H1 (cell line): ENCODE data around the gene LDLRAD4. TPM values are rescaled to one million over a fixed set of nuclear protein-coding genes. Genes with fewer than 3 reads are reported as not detected.
A peak's percentile ranks its signal among the peaks of the same experiment; 100 is the strongest.

Experiments used
- CTCF ChIA-PET: fragments of 300-600 bp; sonication (Branson Sonifier 250); formaldehyde crosslinking; loops from one replicate; lab custom pipeline; 2021; ENCODE audit not compliant: partially characterized antibody; lab: Charles Lee
- POLR2A ChIA-PET: fragments of 300-600 bp; sonication (Branson Sonifier 250); formaldehyde crosslinking; loops from one replicate; lab custom pipeline; 2021; ENCODE audit warnings: inconsistent platforms; ENCODE audit not compliant: partially characterized antibody; lab: Charles Lee
- DNase-seq, 2 experiments: peaks; one replicate each; pipeline versions ENCODE4 v3.0.0 to v3.0.0-alpha.2; 2010 to 2022; ENCODE audit warnings: low spot score in 2 of 2, low read depth in 1 of 2, mixed read lengths in 1 of 2
- FAIRE-seq: peaks from 2 replicates; lab custom pipeline; 2011; peaks lifted over from hg19 to GRCh38; lab: Jason Lieb, UNC
- H2AFZ ChIP-seq: 2 replicates; pipeline ENCODE4 v1.8.1; 2012; ENCODE audit warnings: low read length, inconsistent platforms
- H2AK5ac ChIP-seq: 2 replicates; pipeline ENCODE4 v1.6.1; 2013; ENCODE audit warnings: low read depth, low read length
- H2BK120ac ChIP-seq: replicated peaks from 2 replicates; pipeline ENCODE3; 2013; ENCODE audit warnings: low read depth, low read length, inconsistent platforms
- H2BK12ac ChIP-seq: 2 replicates; pipeline ENCODE4 v1.6.1; 2013; ENCODE audit warnings: low read depth, low read length
- H2BK15ac ChIP-seq: 2 replicates; pipeline ENCODE4 v1.6.1; 2013; ENCODE audit warnings: low read length
- H2BK20ac ChIP-seq: 2 replicates; pipeline ENCODE4 v1.6.1; 2013; ENCODE audit warnings: low read length
- H2BK5ac ChIP-seq: 2 replicates; pipeline ENCODE4 v1.6.1; 2013; ENCODE audit warnings: low read depth, low read length
- H3K14ac ChIP-seq: 2 replicates; pipeline ENCODE4 v1.6.1; 2013; ENCODE audit warnings: inconsistent platforms; ENCODE audit not compliant: insufficient read length
- H3K18ac ChIP-seq: 2 replicates; pipeline ENCODE4 v1.6.1; 2013; ENCODE audit warnings: low read length; ENCODE audit errors: extremely low read depth
- H3K23ac ChIP-seq: 2 replicates; pipeline ENCODE4 v1.6.1; 2013; ENCODE audit warnings: inconsistent platforms; ENCODE audit not compliant: insufficient read length
- H3K23me2 ChIP-seq: 2 replicates; pipeline ENCODE4 v1.6.1; 2013; ENCODE audit warnings: low read depth, low read length
- H3K27ac ChIP-seq: 2 replicates; pipeline ENCODE4 v1.6.1; 2011; ENCODE audit warnings: low read depth, low read length, inconsistent platforms
- H3K27me3 ChIP-seq, 4 experiments: replicated peaks in 1 of 4; 1 replicate in 1 of 4; 2 replicates in 3 of 4; pipeline versions ENCODE4 v1.6.1 to v1.8.1; 2011 to 2013; ENCODE audit warnings: low read length in 3 of 4, mild to moderate bottlenecking in 3 of 4, inconsistent platforms in 2 of 4, mixed read lengths in 2 of 4, moderate library complexity in 1 of 4; ENCODE audit not compliant: control insufficient read depth in 3 of 4, insufficient read depth in 3 of 4; ENCODE audit errors: extremely low read depth in 1 of 4
- H3K36me3 ChIP-seq, 4 experiments: 2 replicates each; pipeline versions ENCODE4 v1.6.1 to v1.8.1; 2011 to 2013; ENCODE audit warnings: mild to moderate bottlenecking in 4 of 4, low read length in 3 of 4, moderate library complexity in 2 of 4, control low read depth in 1 of 4, inconsistent platforms in 1 of 4; ENCODE audit not compliant: insufficient read depth in 4 of 4, control insufficient read depth in 2 of 4
- H3K4ac ChIP-seq: replicated peaks from 2 replicates; pipeline ENCODE3; 2013; ENCODE audit warnings: low read length, low read depth, mixed read lengths, inconsistent platforms; ENCODE audit not compliant: insufficient read length
- H3K4me1 ChIP-seq, 4 experiments: replicated peaks in 1 of 4; 1 replicate in 1 of 4; 2 replicates in 3 of 4; pipeline versions ENCODE4 v1.6.1 to v1.8.1; 2011 to 2013; ENCODE audit warnings: low read length in 3 of 4, inconsistent platforms in 2 of 4, mixed read lengths in 1 of 4; ENCODE audit not compliant: insufficient read depth in 4 of 4, control insufficient read depth in 3 of 4
- H3K4me2 ChIP-seq, 2 experiments: 2 replicates each; pipeline versions ENCODE4 v1.6.1 to v1.8.1; 2011 to 2013; ENCODE audit warnings: low read depth in 2 of 2, low read length in 2 of 2, control low read depth in 1 of 2, inconsistent platforms in 1 of 2, mild to moderate bottlenecking in 1 of 2; ENCODE audit not compliant: insufficient read depth in 1 of 2
- H3K4me3 ChIP-seq, 4 experiments: fragments of 200-600, 300-600 bp in 1 of 4; sonication (generic), shearing (Covaris generic), sonication (Bioruptor Twin) in 1 of 4; 2 replicates each; pipeline versions ENCODE4 v1.5.1 to v1.8.1; 2011 to 2016; ENCODE audit warnings: low read length in 4 of 4, low read depth in 3 of 4, control low read depth in 2 of 4, inconsistent platforms in 2 of 4, mild to moderate bottlenecking in 2 of 4, mixed read lengths in 1 of 4, moderate library complexity in 1 of 4; ENCODE audit not compliant: insufficient read depth in 2 of 4; ENCODE audit errors: extremely low read depth in 1 of 4
- H3K56ac ChIP-seq: replicated peaks from 2 replicates; pipeline ENCODE3; 2013; ENCODE audit warnings: low read depth, mild to moderate bottlenecking, mixed read lengths, low read length, inconsistent platforms; ENCODE audit not compliant: insufficient read length
- H3K79me1 ChIP-seq: 2 replicates; pipeline ENCODE4 v1.6.1; 2013; ENCODE audit warnings: low read depth, low read length, control low read depth
- H3K79me2 ChIP-seq, 2 experiments: 2 replicates each; pipeline versions ENCODE4 v1.6.1 to v1.8.1; 2012 to 2013; ENCODE audit warnings: low read length in 2 of 2, mild to moderate bottlenecking in 2 of 2, inconsistent platforms in 1 of 2; ENCODE audit not compliant: insufficient read depth in 2 of 2, control insufficient read depth in 1 of 2
- H3K9ac ChIP-seq, 4 experiments: replicated peaks in 1 of 4; 1 replicate in 1 of 4; 2 replicates in 3 of 4; pipeline versions ENCODE4 v1.6.1 to v1.8.1; 2011 to 2013; ENCODE audit warnings: low read depth in 3 of 4, low read length in 3 of 4, control low read depth in 2 of 4, mild to moderate bottlenecking in 2 of 4, moderate library complexity in 2 of 4, inconsistent platforms in 1 of 4; ENCODE audit errors: extremely low read depth in 1 of 4
- H3K9me3 ChIP-seq, 2 experiments: 2 replicates each; pipeline versions ENCODE4 v1.6.1 to v1.8.1; 2012 to 2013; ENCODE audit warnings: mild to moderate bottlenecking in 2 of 2, moderate library complexity in 2 of 2, control low read depth in 1 of 2, inconsistent platforms in 1 of 2, low read depth in 1 of 2, low read length in 1 of 2, mixed read lengths in 1 of 2; ENCODE audit not compliant: insufficient read depth in 2 of 2
- H4K20me1 ChIP-seq, 2 experiments: replicated peaks in 1 of 2; 2 replicates each; pipeline versions ENCODE3 to v1.8.1; 2011 to 2013; ENCODE audit warnings: inconsistent platforms in 2 of 2, low read length in 2 of 2, mild to moderate bottlenecking in 1 of 2; ENCODE audit not compliant: insufficient read depth in 2 of 2, control insufficient read depth in 1 of 2
- H4K5ac ChIP-seq: 2 replicates; pipeline ENCODE4 v1.6.1; 2013; ENCODE audit warnings: low read length, low read depth, mixed read lengths, inconsistent platforms; ENCODE audit not compliant: insufficient read length
- H4K8ac ChIP-seq: 2 replicates; pipeline ENCODE4 v1.8.0; 2013; ENCODE audit warnings: mild to moderate bottlenecking, moderate library complexity, low read length, inconsistent platforms; ENCODE audit not compliant: insufficient read depth; ENCODE audit errors: extremely low read depth
- H4K91ac ChIP-seq: replicated peaks from 2 replicates; pipeline ENCODE3; 2013; ENCODE audit warnings: low read length, mixed read lengths, inconsistent platforms; ENCODE audit not compliant: insufficient read length
- BRCA1 ChIP-seq: IDR thresholded peaks from 2 replicates; pipeline ENCODE4 v1.6.1; 2012; ENCODE audit warnings: low read depth, low read length, improper control_type of control experiment
- GABPA ChIP-seq: IDR thresholded peaks from 2 replicates; pipeline ENCODE4 v1.6.1; 2011; ENCODE audit warnings: mild to moderate bottlenecking, low read length, moderate library complexity, borderline replicate concordance; ENCODE audit not compliant: insufficient read depth
- JUND ChIP-seq: IDR thresholded peaks from 2 replicates; pipeline ENCODE4 v1.6.1; 2011; ENCODE audit warnings: mild to moderate bottlenecking, improper control_type of control experiment, low read length
- RNF2 ChIP-seq: fragments of 200-900, 300-1000 bp; sonication (generic); IDR thresholded peaks from 2 replicates; pipeline ENCODE4 v1.7.1; 2016; ENCODE audit warnings: borderline replicate concordance, low read depth, mild to moderate bottlenecking, antibody characterized with exemption, low read length; ENCODE audit not compliant: poor library complexity, severe bottlenecking; ENCODE audit errors: missing control alignments
- SP2 ChIP-seq: IDR thresholded peaks from 2 replicates; pipeline ENCODE4 v1.6.1; 2012; ENCODE audit warnings: mild to moderate bottlenecking, low read length, inconsistent platforms
- TAF1 ChIP-seq: IDR thresholded peaks from 2 replicates; pipeline ENCODE4 v1.6.1; 2011; ENCODE audit warnings: mild to moderate bottlenecking, low read depth, low read length
- WGBS, 2 experiments: shearing (Covaris generic) in 1 of 2; methylation state at CpG; one replicate each; pipeline versions ENCODE4 v1.1.6 to v1.1.7; 2013 to 2015; ENCODE audit warnings: low lambda C conversion rate in 2 of 2, mixed read lengths in 2 of 2, inconsistent platforms in 1 of 2, low coverage in 1 of 2, missing lambda C conversion rate in 1 of 2; ENCODE audit not compliant: insufficient replicate concordance in 2 of 2, insufficient coverage in 1 of 2, insufficient read length in 1 of 2; ENCODE audit errors: extremely low coverage in 1 of 2, missing lambda C conversion rate in 1 of 2; 5-methylcytosine and 5-hydroxymethylcytosine counted together
- polyA plus RNA-seq, 7 experiments: library from polyadenylated mRNA; depleted of rRNA in 3 of 7; stranded (reverse) in 5 of 7; unstranded in 2 of 7; fragments of >200 nt in 5 of 7; fragments of 200-250 nt in 2 of 7; gene quantifications; 1 replicate in 5 of 7; 2 replicates in 1 of 7; 4 replicates in 1 of 7; pipeline versions ENCODE4 v1.2.1 to v1.2.3, GENCODE V29; 2011 to 2013; ENCODE audit warnings: missing spikeins in 2 of 7, mixed read lengths in 2 of 7
- total RNA-seq: library from RNA; stranded (reverse); fragmentation: NEBNext Ultra II Directional; extraction: Animal tissue kit (Norgen Biotek cat#: 25700); gene quantifications from 2 replicates; pipeline ENCODE4 v1.2.1, GENCODE V29; 2021
- TF ChIP-seq, protein P1 (sequence below): IDR thresholded peaks from 2 replicates; pipeline ENCODE4 v1.6.1; 2011; ENCODE audit warnings: low read depth, mild to moderate bottlenecking, low read length; ENCODE audit not compliant: insufficient read depth
- TF ChIP-seq, protein P2 (sequence below): IDR thresholded peaks from 2 replicates; pipeline ENCODE4 v1.6.1; 2011; ENCODE audit warnings: low read length, improper control_type of control experiment

LDLRAD4 gene
- total and polyA plus RNA-seq, 2 of the 8 experiments (the other 6 are each of a cell fraction or from before 2014, with no cell fraction given): 0.77 to 1.4 TPM

- no peaks in the 10 kb centered on the region for H3K27me3 ChIP-seq
- H3K79me1 ChIP-seq: no peaks in the 10 kb centered on the region
- peaks cover 2 to 4% (median 3%) of the 10 kb centered on the region in 4 experiments; a peak in 5 of 7 replicates for H3K4me1 ChIP-seq
- TF ChIP-seq GABPA (no peak), RNF2 (no peak), TAF1 (no peak), JUND (no peak), SP2 (no peak), BRCA1 (no peak)
- TF ChIP-seq, protein P1, sequence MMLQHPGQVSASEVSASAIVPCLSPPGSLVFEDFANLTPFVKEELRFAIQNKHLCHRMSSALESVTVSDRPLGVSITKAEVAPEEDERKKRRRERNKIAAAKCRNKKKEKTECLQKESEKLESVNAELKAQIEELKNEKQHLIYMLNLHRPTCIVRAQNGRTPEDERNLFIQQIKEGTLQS: no peak
- TF ChIP-seq, protein P2, sequence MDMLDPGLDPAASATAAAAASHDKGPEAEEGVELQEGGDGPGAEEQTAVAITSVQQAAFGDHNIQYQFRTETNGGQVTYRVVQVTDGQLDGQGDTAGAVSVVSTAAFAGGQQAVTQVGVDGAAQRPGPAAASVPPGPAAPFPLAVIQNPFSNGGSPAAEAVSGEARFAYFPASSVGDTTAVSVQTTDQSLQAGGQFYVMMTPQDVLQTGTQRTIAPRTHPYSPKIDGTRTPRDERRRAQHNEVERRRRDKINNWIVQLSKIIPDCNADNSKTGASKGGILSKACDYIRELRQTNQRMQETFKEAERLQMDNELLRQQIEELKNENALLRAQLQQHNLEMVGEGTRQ: no peak
- H2BK15ac ChIP-seq: no peak overlapping the region
- H2AFZ ChIP-seq: no peak overlapping the region
- H2BK20ac ChIP-seq: no peak overlapping the region
- H4K20me1 ChIP-seq: no peaks in the 10 kb centered on the region
- no peak overlapping the region for H3K27ac ChIP-seq
- H4K91ac ChIP-seq: no peak overlapping the region
- no peak overlapping the region for H3K14ac ChIP-seq
- no peak overlapping the region for H2BK5ac ChIP-seq
- H2BK12ac ChIP-seq: no peak overlapping the region
- H2BK120ac ChIP-seq: no peak overlapping the region
- no peaks in the 10 kb centered on the region for H3K23me2 ChIP-seq
- CTCF ChIA-PET: interaction anchor here (1.3 kb wide), 1 partner anchor 242 kb away, joined by 3 read pairs; no protein-coding TSS in a partner anchor
- no peak overlapping the region for H3K56ac ChIP-seq
- no peaks in the 10 kb centered on the region for H3K9me3 ChIP-seq
- no peak overlapping the region for H3K23ac ChIP-seq
- no peak overlapping the region for H4K5ac ChIP-seq
- H3K79me2 ChIP-seq: no peaks in the 10 kb centered on the region
- H3K4ac ChIP-seq: no peak overlapping the region
- H2AK5ac ChIP-seq: peak overlapping the region; percentile 53; the same call in 1 of the 2 replicates
- no peaks in the 10 kb centered on the region for H3K36me3 ChIP-seq
- H3K4me2 ChIP-seq: no peak overlapping the region
- no peak overlapping the region for H4K8ac ChIP-seq
- H3K4me3 ChIP-seq: no peak overlapping the region
- no peak for DNase-seq
- H3K9ac ChIP-seq: no peak overlapping the region
- POLR2A ChIA-PET: no interaction called here
- WGBS, 2 experiments: 85% methylated on average over 8 of the region's 8 CpGs; no CpG with 5 or more reads in 1 of the 2 experiments
- no peak for FAIRE-seq
- H3K18ac ChIP-seq: no peak overlapping the region
Measured at GRCh38 chr18:13260197-13260934, 41.8 kb downstream of the LDLRAD4 start.
